Neutrophil (primary cell): ENCODE results near the gene AMHR2.

Experiments
- H3K27ac ChIP-seq: fragments of 200-600 bp; sonication (generic); 2 replicates; pipeline ENCODE4 v1.5.1; 2016; ENCODE audit warnings: mild to moderate bottlenecking, moderate library complexity
- H3K27me3 ChIP-seq: fragments of 200-600 bp; sonication (generic); 2 replicates; pipeline ENCODE4 v1.6.0; 2016; ENCODE audit warnings: mild to moderate bottlenecking
- H3K36me3 ChIP-seq: fragments of 200-600 bp; sonication (generic); 2 replicates; pipeline ENCODE4 v1.5.1; 2017
- H3K4me1 ChIP-seq, 2 experiments: fragments of 200-600 bp in 1 of 2; sonication (generic) in 1 of 2; 1 replicate in 1 of 2; 2 replicates in 1 of 2; pipeline versions ENCODE4 v1.5.1 to v1.6.1; 2013 to 2016; ENCODE audit warnings: low read depth in 1 of 2, low read length in 1 of 2, mild to moderate bottlenecking in 1 of 2, moderate library complexity in 1 of 2; ENCODE audit not compliant: control insufficient read depth in 1 of 2, insufficient read depth in 1 of 2
- H3K4me3 ChIP-seq, 2 experiments: fragments of 200-600 bp in 1 of 2; sonication (generic) in 1 of 2; 1 replicate in 1 of 2; 2 replicates in 1 of 2; pipeline ENCODE4 v1.5.1; 2013 to 2016; ENCODE audit warnings: low read depth in 1 of 2, low read length in 1 of 2, mild to moderate bottlenecking in 1 of 2, moderate library complexity in 1 of 2
- H3K9me3 ChIP-seq: fragments of 200-600 bp; sonication (generic); 2 replicates; pipeline ENCODE4 v1.5.1; 2016
- CTCF ChIP-seq: fragments of 200-600 bp; sonication (generic); IDR thresholded peaks from 2 replicates; pipeline ENCODE4 v1.5.1; 2016; ENCODE audit warnings: antibody characterized with exemption

Gene AMHR2

DNA sequence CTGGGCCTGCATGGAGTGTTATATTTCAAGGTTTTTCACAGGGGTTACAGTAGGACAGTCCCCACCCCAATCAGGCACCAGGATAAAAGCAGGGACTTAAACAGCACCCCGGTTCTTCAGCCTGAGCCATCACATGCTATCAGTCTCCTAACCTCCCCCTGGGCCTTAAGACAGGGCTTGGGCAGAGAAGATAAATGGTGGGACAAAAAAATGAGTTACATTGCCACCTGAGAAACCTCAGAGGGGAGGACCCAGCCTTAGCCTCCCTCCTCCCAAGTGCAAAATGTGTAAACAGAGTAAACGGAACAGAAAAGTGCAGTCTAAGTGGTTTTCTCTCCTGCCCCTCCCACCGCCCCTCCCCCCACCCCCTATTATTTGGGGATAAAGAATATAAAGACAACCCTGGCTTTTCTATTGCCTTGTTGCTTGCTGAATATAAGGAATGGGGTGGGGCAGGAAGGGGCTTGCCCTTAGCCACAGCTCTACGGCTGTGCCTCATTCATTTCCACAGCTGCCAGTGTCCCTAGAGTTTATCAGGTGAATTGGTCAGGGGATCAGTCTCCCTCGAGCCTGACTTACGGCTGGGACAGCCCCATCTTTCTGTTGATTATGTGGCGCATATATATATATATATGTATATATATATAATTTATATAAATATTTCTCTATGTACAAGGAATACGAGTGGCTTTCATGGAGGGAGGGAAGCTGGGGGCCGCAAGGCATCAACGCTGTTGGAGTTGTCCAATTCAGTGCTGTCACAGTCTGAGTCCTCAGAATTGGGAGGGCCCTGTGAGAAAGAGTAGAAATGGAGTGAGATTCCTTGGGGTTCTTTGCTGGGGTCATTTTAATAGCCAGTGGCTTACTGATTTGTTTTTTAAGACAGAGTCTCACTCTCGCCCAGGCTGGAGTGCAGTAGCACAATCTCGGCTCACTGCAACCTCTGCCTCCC lies 57.1 kb downstream of the AMHR2 start:
- no peaks in the 10 kb centered on the region for H3K4me1 ChIP-seq
- H3K27ac ChIP-seq, result no peak overlapping the region
- no peak for TF ChIP-seq CTCF
- peaks cover 98% of the 10 kb centered on the region for H3K36me3 ChIP-seq
- H3K9me3 ChIP-seq, result no peaks in the 10 kb centered on the region
- no peak overlapping the region for H3K4me3 ChIP-seq
- H3K27me3 ChIP-seq, result no peaks in the 10 kb centered on the region
